C4-2B (cell line): ENCODE results near the gene AOC1.

Experiments used
- CTCF ChIP-seq: fragments of 450-650 bp; conservative IDR thresholded peaks from 2 replicates; pipeline ENCODE4 v1.5.1; 2017; ENCODE audit warnings: mild to moderate bottlenecking
- ZFX ChIP-seq: fragments of 450-650 bp; IDR thresholded peaks from 2 replicates; pipeline ENCODE4 v1.6.1; 2017

GRCh38 chr7:150890853-150891584 is 38.7 kb downstream of the AOC1 start:
- TF ChIP-seq CTCF (no peak), ZFX (no peak)
